GM12864 (cell line): Measurements from ENCODE around the gene FDXACB1.

Source experiments
- DNase-seq: peaks from one replicate; pipeline ENCODE4 v3.0.0-alpha.2; 2011; ENCODE audit warnings: low read depth
- H3K4me3 ChIP-seq: 2 replicates; pipeline ENCODE4 v1.5.1; 2011; ENCODE audit warnings: mild to moderate bottlenecking, low read depth, low read length, control low read depth
- CTCF ChIP-seq: IDR thresholded peaks from 2 replicates; pipeline ENCODE4 v1.5.1; 2011; ENCODE audit warnings: low read depth, mild to moderate bottlenecking, moderate library complexity, low read length, control low read depth, inconsistent platforms; ENCODE audit errors: missing control alignments

Gene FDXACB1

DNA sequence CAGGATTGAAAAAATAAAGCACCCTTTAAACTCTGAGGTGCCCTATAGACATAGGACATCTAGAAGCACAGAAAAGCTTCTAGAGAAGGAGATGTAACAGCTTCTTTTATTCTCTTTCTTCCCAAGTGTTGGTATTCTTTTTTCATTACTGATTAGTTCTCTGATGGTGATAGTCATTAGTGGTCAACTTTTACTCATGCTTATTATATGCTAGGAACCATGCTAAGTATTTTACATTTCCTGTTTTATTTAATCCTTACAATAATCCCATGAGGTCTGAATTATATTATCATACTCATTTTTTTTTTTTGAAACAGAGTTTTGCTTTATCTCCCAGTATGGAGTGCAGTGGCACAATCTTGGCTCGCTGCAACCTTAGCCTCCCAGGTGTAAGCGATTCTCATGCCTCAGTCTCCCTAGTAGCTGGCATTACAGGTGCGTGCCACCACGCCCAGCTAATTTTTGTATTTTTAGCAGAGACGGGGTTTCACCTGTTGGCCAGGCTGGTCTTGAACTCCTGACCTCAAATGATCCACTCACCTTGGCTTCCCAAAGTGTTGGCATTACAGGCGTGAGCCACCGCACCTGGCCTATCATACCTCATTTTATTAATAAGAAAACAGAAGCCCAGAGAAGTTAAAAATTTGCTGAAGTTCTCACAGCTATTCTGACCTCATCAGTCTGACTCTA is 42.7 kb upstream of the FDXACB1 start:
- no peak for DNase-seq
- TF ChIP-seq CTCF: no peak

GRCh38 chr11:111920908-111921307 is 41.9 kb upstream of the FDXACB1 start:
- no peak overlapping the region for H3K4me3 ChIP-seq
- no peak for DNase-seq
- TF ChIP-seq CTCF: no peak

More for the DNA sequence above, 42.7 kb upstream of the FDXACB1 start:
- no peak overlapping the region for H3K4me3 ChIP-seq

DNA sequence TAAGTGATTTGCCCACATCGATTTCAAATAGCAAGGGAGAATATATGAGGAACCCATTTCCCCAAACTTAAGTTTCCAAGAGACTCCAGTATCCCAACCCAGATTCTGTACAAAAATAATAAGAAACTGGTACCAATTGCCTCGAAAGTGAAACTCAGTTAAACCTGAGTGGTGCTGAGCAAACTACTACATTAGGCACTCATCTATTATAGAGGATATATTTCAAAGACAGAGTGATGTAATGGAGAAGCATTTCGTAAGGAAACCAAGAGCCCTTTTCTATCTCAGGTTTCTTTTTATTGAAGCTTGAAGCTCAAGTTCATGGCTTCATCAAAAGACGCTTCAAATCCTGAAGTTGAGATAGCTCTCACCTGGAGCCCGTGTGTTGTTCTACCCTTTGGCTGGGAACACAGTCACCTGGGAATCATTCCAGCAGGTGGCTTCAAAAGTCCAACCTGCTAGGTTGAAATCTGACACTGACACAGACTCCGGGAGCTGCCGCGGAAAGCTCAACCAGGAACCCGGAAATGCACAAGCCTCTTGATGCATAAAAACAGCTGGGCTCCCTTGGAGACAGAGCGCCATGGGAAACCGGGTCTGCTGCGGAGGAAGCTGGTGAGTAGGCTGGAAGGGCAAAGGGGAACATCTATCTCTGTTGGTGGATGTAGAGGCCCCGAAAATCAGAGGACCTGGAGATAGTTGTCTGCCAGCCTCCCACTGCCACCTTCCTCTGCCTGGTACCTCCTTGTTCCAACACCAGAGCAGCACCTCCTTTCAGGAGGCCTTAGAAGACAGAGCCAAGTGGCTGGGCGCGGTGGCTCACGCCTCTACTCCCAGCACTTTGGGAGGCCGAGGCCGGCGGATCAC is 39.7 kb upstream of the FDXACB1 start, which contains the start of gene C11orf52:
Gene C11orf52 (plus strand): TSS at position 524 of the 867 bp plus-strand sequence. CDS start 60 bp downstream, at position 584.
- DNase-seq: no peak

DNA sequence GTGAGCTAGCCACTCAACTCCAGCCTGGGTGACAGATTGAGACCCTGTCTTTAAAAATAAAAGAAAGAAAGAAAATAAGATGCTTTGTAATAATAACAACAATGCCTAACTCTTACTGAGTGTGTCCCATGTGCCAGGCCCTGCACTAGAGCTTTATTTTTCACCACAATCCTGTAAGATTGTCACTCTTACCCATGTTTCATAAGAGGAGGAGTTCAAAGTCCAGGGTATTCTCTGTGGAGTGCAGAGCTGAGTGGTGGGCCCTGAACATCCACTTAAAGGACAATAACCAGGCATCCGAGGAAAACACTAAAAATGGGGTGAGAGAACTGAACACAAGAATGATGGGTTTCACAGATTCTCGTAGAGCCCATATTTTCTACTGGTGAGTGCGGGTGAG is 38.8 kb upstream of the FDXACB1 start:
- TF ChIP-seq CTCF: no peak
- no peak overlapping the region for H3K4me3 ChIP-seq
- DNase-seq: no peak

More for the DNA sequence above, 39.7 kb upstream of the FDXACB1 start, which contains the start of gene C11orf52:
- no peak for TF ChIP-seq CTCF
- H3K4me3 ChIP-seq: no peak within 1 kb of the TSS

DNA sequence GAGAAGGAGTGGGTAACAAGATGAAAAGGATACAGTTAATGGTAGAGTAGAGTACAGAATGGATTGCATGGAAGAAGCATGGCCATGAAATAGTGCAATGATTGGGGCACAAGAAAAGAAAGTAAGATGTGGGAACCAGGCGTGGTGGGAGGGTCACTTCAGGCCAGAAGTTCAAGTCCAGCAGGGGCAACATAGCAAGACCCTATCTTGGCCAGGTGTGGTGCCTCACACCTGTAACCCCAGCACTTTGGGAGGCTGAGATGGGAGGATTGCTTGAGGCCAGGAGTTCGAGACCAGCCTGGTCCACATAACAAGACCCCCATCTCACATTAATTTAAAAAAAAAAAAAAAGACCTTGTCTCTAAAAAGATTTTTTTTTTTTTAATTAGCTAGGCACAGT is 38.3 kb upstream of the FDXACB1 start:
- TF ChIP-seq CTCF: no peak
- no peak overlapping the region for H3K4me3 ChIP-seq
- DNase-seq: no peak

DNA sequence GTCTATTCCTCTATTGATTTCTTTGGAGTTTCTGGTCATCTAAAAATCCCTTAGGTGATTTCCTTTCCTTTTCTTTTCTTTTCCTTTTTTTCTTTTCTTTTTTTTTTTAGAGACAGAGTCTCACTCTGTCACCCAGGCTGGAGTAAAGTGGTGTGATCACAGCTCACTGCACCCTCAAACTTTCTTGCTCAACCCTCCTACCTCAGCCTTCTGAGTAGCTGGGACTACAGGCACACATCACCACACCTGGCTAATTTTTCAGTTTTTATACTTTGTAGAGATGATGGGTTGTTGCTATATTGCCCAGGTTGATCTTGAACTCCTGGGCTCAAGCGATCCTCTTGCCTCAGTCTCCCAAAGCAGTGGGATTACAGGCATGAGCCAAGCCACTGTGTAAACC is 37.8 kb upstream of the FDXACB1 start:
- H3K4me3 ChIP-seq: no peak overlapping the region
- no peak for TF ChIP-seq CTCF
- DNase-seq: no peak
